HepG2 (cell line): ENCODE results near the gene PPP4R3A. TPM values are rescaled to one million over a fixed set of nuclear protein-coding genes. Genes with fewer than 3 reads are reported as not detected.

ENCODE experiments used
- ATF6 ChIP-seq: sonication (generic); formaldehyde crosslinking; conservative IDR thresholded peaks from 2 replicates; pipeline ENCODE4 v1.4.0; 2020; ENCODE audit warnings: missing genetic modification reagents
- CSRNP2 ChIP-seq: sonication (generic); formaldehyde crosslinking; conservative IDR thresholded peaks from 2 replicates; pipeline ENCODE4 v1.8.0; 2022; ENCODE audit warnings: low read depth, missing genetic modification reagents
- EHMT2 ChIP-seq: fragments of 200-600 bp; sonication (generic); IDR thresholded peaks from 2 replicates; pipeline ENCODE4 v1.7.0; 2017; ENCODE audit warnings: antibody characterized with exemption, low read depth, low read length, borderline replicate concordance
- FOXA3 ChIP-seq: IDR thresholded peaks from 2 replicates; pipeline ENCODE4 v1.6.1; 2016; ENCODE audit warnings: missing genetic modification reagents, missing compliant biosample characterization
- HMG20B ChIP-seq: conservative IDR thresholded peaks from 2 replicates; pipeline ENCODE4 v1.6.1; 2016; ENCODE audit warnings: missing genetic modification reagents, missing compliant biosample characterization
- LBX2 ChIP-seq: sonication (generic); formaldehyde crosslinking; IDR thresholded peaks from 2 replicates; pipeline ENCODE4 v1.5.0; 2020; ENCODE audit warnings: missing genetic modification reagents, mild to moderate bottlenecking, borderline replicate concordance
- NFATC3 ChIP-seq: sonication (generic); formaldehyde crosslinking; IDR thresholded peaks from 2 replicates; pipeline ENCODE4 v1.5.1; 2020; ENCODE audit warnings: mild to moderate bottlenecking, missing genetic modification reagents
- NPAS2 ChIP-seq: sonication (generic); formaldehyde crosslinking; IDR thresholded peaks from 2 replicates; pipeline ENCODE4 v1.8.0; 2022; ENCODE audit warnings: mild to moderate bottlenecking, missing genetic modification reagents, borderline replicate concordance
- RAD51 ChIP-seq: fragments of 450-650 bp; IDR thresholded peaks from 2 replicates; pipeline ENCODE4 v1.6.1; 2016; ENCODE audit warnings: borderline replicate concordance
- REPIN1 ChIP-seq: sonication (generic); formaldehyde crosslinking; IDR thresholded peaks from 2 replicates; pipeline ENCODE4 v1.8.0; 2022; ENCODE audit warnings: missing genetic modification reagents, low read depth, mild to moderate bottlenecking, borderline replicate concordance
- RERE ChIP-seq: IDR thresholded peaks from 2 replicates; pipeline ENCODE4 v1.6.1; 2016; ENCODE audit warnings: low read depth, missing genetic modification reagents, missing compliant biosample characterization
- SSRP1 ChIP-seq: IDR thresholded peaks from 2 replicates; pipeline ENCODE4 v1.6.1; 2016; ENCODE audit warnings: control low read depth
- TCF7L2 ChIP-seq: IDR thresholded peaks from 2 replicates; pipeline ENCODE4 v1.6.1; 2011; ENCODE audit warnings: mild to moderate bottlenecking, low read depth, low read length, moderate library complexity
- ZBTB20 ChIP-seq: sonication (generic); formaldehyde crosslinking; IDR thresholded peaks from 2 replicates; pipeline ENCODE4 v1.8.1; 2023; ENCODE audit warnings: missing genetic modification reagents, low read depth, mild to moderate bottlenecking, borderline replicate concordance
- ZNF121 ChIP-seq: sonication (generic); formaldehyde crosslinking; IDR thresholded peaks from 2 replicates; pipeline ENCODE4 v1.5.0; 2020; ENCODE audit warnings: mild to moderate bottlenecking, missing genetic modification reagents
- ZNF580 ChIP-seq: IDR thresholded peaks from 2 replicates; pipeline ENCODE4 v1.6.1; 2016; ENCODE audit warnings: low read depth, borderline replicate concordance
- ZNF773 ChIP-seq: sonication (generic); formaldehyde crosslinking; IDR thresholded peaks from 2 replicates; pipeline ENCODE4 v1.4.0; 2020; ENCODE audit warnings: missing genetic modification reagents, borderline replicate concordance
- polyA plus RNA-seq, 8 experiments: library from polyadenylated mRNA; depleted of rRNA in 3 of 8; stranded (reverse) in 7 of 8; unstranded in 1 of 8; fragments of >200 nt; fragmentation: Illumina TruSeq in 4 of 8; extraction: Trizol in 4 of 8; gene quantifications; 2 replicates each; pipeline versions ENCODE4 v1.2.1 to v1.2.3, GENCODE V29; 2011 to 2016; ENCODE audit warnings: low read depth in 4 of 8, missing spikeins in 1 of 8, mixed read lengths in 1 of 8; ENCODE audit not compliant: insufficient read depth in 1 of 8
- total RNA-seq, 5 experiments: library from RNA; depleted of rRNA; stranded (reverse); fragments of >200 nt; fragmentation: Illumina TruSeq; extraction: Trizol; gene quantifications; 2 replicates each; pipeline ENCODE4 v1.2.3, GENCODE V29; 2016; ENCODE audit warnings: low read depth in 1 of 5

Gene PPP4R3A
- total and polyA plus RNA-seq, 2 of the 13 experiments (the other 11 are each of a cell fraction or from before 2014, with no cell fraction given): 22.5 to 57.4 TPM

GRCh38 chr14:91510171-91511042 is at the start of gene PPP4R3A (continued):
- no peak for TF ChIP-seq RERE (CRISPR knock-in tag)
- no peak; the same call in 1 of the 2 replicates for TF ChIP-seq ZBTB20
- 0 out of 2 replicates have a peak, but pooled peaks have one; percentile 24 for TF ChIP-seq SSRP1 (CRISPR knock-in tag)
- no peak for TF ChIP-seq TCF7L2
- TF ChIP-seq FOXA3 (CRISPR knock-in tag): peak; percentile 67; the same call in 1 of the 2 replicates
- TF ChIP-seq ATF6 (CRISPR knock-in tag): no peak
- TF ChIP-seq EHMT2: no peak
- no peak; the same call in 1 of the 2 replicates for TF ChIP-seq LBX2 (CRISPR knock-in tag)
- TF ChIP-seq RAD51: no peak
- peak; percentile 89; the same call in 1 of the 2 replicates for TF ChIP-seq REPIN1 (CRISPR knock-in tag)
- TF ChIP-seq NFATC3: no peak
- 0 out of 2 replicates have a peak, but pooled peaks have one; percentile 30 for TF ChIP-seq HMG20B (CRISPR knock-in tag)
- peak; percentile 52; the same call in 1 of the 2 replicates for TF ChIP-seq ZNF773 (CRISPR knock-in tag)
- peak; percentile 72 for TF ChIP-seq ZNF121 (CRISPR knock-in tag)
- TF ChIP-seq NPAS2 (CRISPR knock-in tag): peak; percentile 87; the same call in 1 of the 2 replicates
- TF ChIP-seq ZNF580 (CRISPR knock-in tag): peak; percentile 71
- TF ChIP-seq CSRNP2 (CRISPR knock-in tag): no peak
